ENCODE measurements around the gene WBP4.
A peak's percentile ranks its signal among the peaks of the same experiment; 100 is the strongest.

The WBP4 gene

GRCh38 chr13:41049480-41050440, 11.5 kb upstream of the WBP4 start:
- no peak for DNase-seq

GRCh38 chr13:41052441-41052840, 8.9 kb upstream of the WBP4 start:
- no peak for DNase-seq

- no peak for DNase-seq
Measured at GRCh38 chr13:41053384-41053826, 7.9 kb upstream of the WBP4 start.

- peak; percentile 10 for DNase-seq
Measured at GRCh38 chr13:41054212-41054877, 7.0 kb upstream of the WBP4 start.

- DNase-seq: no peak
Measured at GRCh38 chr13:41054919-41055619, 6.2 kb upstream of the WBP4 start.

GRCh38 chr13:41056194-41056593, 5.1 kb upstream of the WBP4 start:
- no peak for DNase-seq

GRCh38 chr13:41056826-41057711, 4.2 kb upstream of the WBP4 start:
- DNase-seq: no peak

- DNase-seq: no peak
Measured at GRCh38 chr13:41058295-41059070, 2.8 kb upstream of the WBP4 start.

GRCh38 chr13:41059456-41060081, 1.7 kb upstream of the WBP4 start:
- DNase-seq: peak; percentile 38

GRCh38 chr13:41060082-41060723, 1.1 kb upstream of the WBP4 start:
- DNase-seq: peak; percentile 80

GRCh38 chr13:41060724-41061074, 610 bp upstream of the WBP4 start:
- DNase-seq: peak; percentile 80

- peak; percentile 41 for DNase-seq
Measured at GRCh38 chr13:41061914-41062837, 867 bp downstream of the WBP4 start.

GRCh38 chr13:41064493-41064892, 3.2 kb downstream of the WBP4 start:
- no peak for DNase-seq

GRCh38 chr13:41065078-41065477, 3.8 kb downstream of the WBP4 start:
- no peak for DNase-seq

GRCh38 chr13:41074523-41074922, 13.2 kb downstream of the WBP4 start:
- DNase-seq: no peak

- DNase-seq: peak; percentile 2
Measured at GRCh38 chr13:41075034-41075433, 13.7 kb downstream of the WBP4 start.

- no peak for DNase-seq
Measured at GRCh38 chr13:41075485-41075884, 14.2 kb downstream of the WBP4 start.

- DNase-seq: no peak
Measured at GRCh38 chr13:41077475-41077874, 16.2 kb downstream of the WBP4 start.

- DNase-seq: no peak
Measured at GRCh38 chr13:41079725-41080124, 18.4 kb downstream of the WBP4 start.
